Neural cell (in vitro differentiated cells): ENCODE measurements around the gene GIMAP6.

Experiments
- EP300 ChIP-seq: fragments of 450-650 bp; conservative IDR thresholded peaks from 2 replicates; pipeline ENCODE4 v1.6.1; 2014; ENCODE audit warnings: antibody characterized with exemption, mild to moderate bottlenecking, moderate library complexity; ENCODE audit not compliant: poor library complexity, severe bottlenecking
- EZH2 ChIP-seq: fragments of 200-600, 300-800 bp; shearing (Covaris generic), sonication (generic); IDR thresholded peaks from 2 replicates; pipeline ENCODE4 v1.6.1; 2014; ENCODE audit warnings: antibody characterized with exemption, low read length, borderline replicate concordance, mild to moderate bottlenecking; ENCODE audit not compliant: insufficient read depth, poor library complexity, severe bottlenecking
- REST ChIP-seq: IDR thresholded peaks from 2 replicates; pipeline ENCODE4 v1.6.1; 2012; ENCODE audit warnings: borderline replicate concordance

GRCh38 chr7:150648353-150649079, 16.3 kb upstream of the GIMAP6 start:
- TF ChIP-seq REST (no peak), EZH2 (no peak), EP300 (no peak)
